ENCODE data around the gene HEPACAM. TPM values are rescaled to one million over a fixed set of nuclear protein-coding genes. Genes with fewer than 3 reads are reported as not detected.

The HEPACAM gene
- total RNA-seq, 1 experiment from 2014 or later: not detected

- no peak for DNase-seq
- H3K27me3 ChIP-seq (ENCODE audit: insufficient read depth, low read length): peaks cover 72% of the 10 kb centered on the region
- no peak overlapping the region for H3K4me2 ChIP-seq (ENCODE audit: insufficient read depth, insufficient read length, low read length)
- Mint-ChIP-seq H3K27ac (no peak overlapping the region), H3K4me3 (no peak overlapping the region), H3K4me1 (peaks cover 3 to 35% of the 10 kb centered on the region in 2 experiments; a peak in 3 of 4 replicates), H3K9me3 (no peaks in the 10 kb centered on the region; a peak in 3 of 5 replicates), H3K27me3 (ENCODE audit: low read depth) (peaks cover 100% of the 10 kb centered on the region), H3K36me3 (ENCODE audit: insufficient read depth in 1 of 3, low read depth in 3 of 3) (no peaks in the 10 kb centered on the region; a peak in 2 of 7 replicates)
- peaks cover 3% of the 10 kb centered on the region for H3K23me2 ChIP-seq (ENCODE audit: insufficient read length, low read depth, low read length, poor library complexity, severe bottlenecking)
- H4K8ac ChIP-seq (replicated peaks; ENCODE audit: insufficient read length, low read depth, low read length): no peak overlapping the region
- H2BK120ac ChIP-seq (ENCODE audit: low read depth, low read length, poor library complexity, severe bottlenecking): no peak overlapping the region
- H2AK5ac ChIP-seq (ENCODE audit: insufficient read length, low read length): no peak overlapping the region
- no peak overlapping the region for H3K27ac ChIP-seq (ENCODE audit: insufficient read length, low read depth, low read length)
- no peak overlapping the region for H2BK20ac ChIP-seq (ENCODE audit: low read depth, low read length, poor library complexity, severe bottlenecking)
- H3K79me1 ChIP-seq (ENCODE audit: insufficient read depth, low read depth, low read length, poor library complexity, severe bottlenecking): no peaks in the 10 kb centered on the region
- no peak overlapping the region for H3T11ph ChIP-seq (ENCODE audit: low read length)
- H3K4ac ChIP-seq (ENCODE audit: low read depth, low read length): no peak overlapping the region
- H3K56ac ChIP-seq (ENCODE audit: insufficient read length, low read depth, low read length): no peak overlapping the region
- H3K23ac ChIP-seq (ENCODE audit: insufficient read length, low read depth, low read length): no peak overlapping the region
- H3K79me2 ChIP-seq (ENCODE audit: insufficient read depth, low read length): no peaks in the 10 kb centered on the region
- H4K20me1 ChIP-seq (ENCODE audit: control insufficient read depth, insufficient read depth, insufficient read length): no peaks in the 10 kb centered on the region
- H4K91ac ChIP-seq (ENCODE audit: insufficient read length, low read depth, low read length): no peak overlapping the region
- H4K5ac ChIP-seq (ENCODE audit: insufficient read length, low read depth, low read length): no peak overlapping the region
- no peak overlapping the region for H3K9ac ChIP-seq (ENCODE audit: extremely low read depth, insufficient read length, low read length)
- H2BK15ac ChIP-seq (ENCODE audit: low read depth, low read length): no peak overlapping the region
- no peak for TF ChIP-seq CTCF (conservative IDR thresholded peaks at IDR 0.05)
- H3K18ac ChIP-seq (ENCODE audit: insufficient read length, low read depth, low read length): no peak overlapping the region
- no peaks in the 10 kb centered on the region for H3K9me3 ChIP-seq (ENCODE audit: control insufficient read depth, low read depth, low read length)
- no peaks in the 10 kb centered on the region for H3K4me1 ChIP-seq (ENCODE audit: insufficient read depth, low read length)
- H2BK5ac ChIP-seq (ENCODE audit: insufficient read length, low read length): no peak overlapping the region
- WGBS (ENCODE audit: extremely low coverage, insufficient read length, low lambda C conversion rate): no CpG with 5 or more reads among the region's 14 CpGs
- H2BK12ac ChIP-seq (ENCODE audit: insufficient read length, low read depth, low read length): no peak overlapping the region
- no peak overlapping the region for H2AFZ ChIP-seq (ENCODE audit: low read length)
- no peak overlapping the region for H3K14ac ChIP-seq (ENCODE audit: insufficient read depth, low read length)
Measured at GRCh38 chr11:124869856-124870387, 65.9 kb downstream of the HEPACAM start.

Measured in H9 (cell line).